H9 (cell line): ENCODE results near the gene SLC17A2. TPM values are rescaled to one million over a fixed set of nuclear protein-coding genes. Genes with fewer than 3 reads are reported as not detected.

Source experiments
- DNase-seq: peaks from one replicate; pipeline ENCODE4 v3.0.0-alpha.2; 2017
- H2AFZ ChIP-seq: one replicate; pipeline ENCODE4 v1.6.1; 2013; ENCODE audit warnings: mild to moderate bottlenecking, low read length, control low read depth, moderate library complexity
- H2AK5ac ChIP-seq: 2 replicates; pipeline ENCODE4 v1.6.1; 2013; ENCODE audit warnings: low read length, control low read depth, mixed read lengths; ENCODE audit not compliant: insufficient read length
- H2BK120ac ChIP-seq: one replicate; pipeline ENCODE4 v1.6.1; 2013; ENCODE audit warnings: low read depth, mild to moderate bottlenecking, low read length, control low read depth, inconsistent platforms; ENCODE audit not compliant: poor library complexity, severe bottlenecking
- H2BK12ac ChIP-seq: 2 replicates; pipeline ENCODE4 v1.6.1; 2013; ENCODE audit warnings: low read length, control low read depth, mixed read lengths, low read depth; ENCODE audit not compliant: insufficient read length
- H2BK15ac ChIP-seq: 2 replicates; pipeline ENCODE4 v1.6.1; 2013; ENCODE audit warnings: low read depth, low read length, control low read depth
- H2BK20ac ChIP-seq: one replicate; pipeline ENCODE4 v1.6.1; 2013; ENCODE audit warnings: low read depth, mild to moderate bottlenecking, low read length, control low read depth, inconsistent platforms; ENCODE audit not compliant: poor library complexity, severe bottlenecking
- H2BK5ac ChIP-seq: 2 replicates; pipeline ENCODE4 v1.6.1; 2013; ENCODE audit warnings: low read length, control low read depth, mixed read lengths; ENCODE audit not compliant: insufficient read length
- H3K14ac ChIP-seq: 2 replicates; pipeline ENCODE4 v1.6.1; 2013; ENCODE audit warnings: low read length, control low read depth; ENCODE audit not compliant: insufficient read depth
- H3K18ac ChIP-seq: 2 replicates; pipeline ENCODE4 v1.6.1; 2013; ENCODE audit warnings: low read depth, mild to moderate bottlenecking, mixed read lengths, low read length, control low read depth; ENCODE audit not compliant: insufficient read length
- H3K23ac ChIP-seq: 2 replicates; pipeline ENCODE4 v1.6.1; 2013; ENCODE audit warnings: low read length, control low read depth, mixed read lengths, low read depth; ENCODE audit not compliant: insufficient read length
- H3K23me2 ChIP-seq: 2 replicates; pipeline ENCODE4 v1.6.1; 2013; ENCODE audit warnings: low read depth, mild to moderate bottlenecking, mixed read lengths, low read length, control low read depth; ENCODE audit not compliant: insufficient read length, poor library complexity, severe bottlenecking
- H3K27ac ChIP-seq: 2 replicates; pipeline ENCODE4 v1.5.1; 2013; ENCODE audit warnings: low read length, control low read depth, mixed read lengths, low read depth; ENCODE audit not compliant: insufficient read length
- H3K27me3 ChIP-seq: 2 replicates; pipeline ENCODE4 v1.6.1; 2013; ENCODE audit warnings: low read length, control low read depth, inconsistent platforms; ENCODE audit not compliant: insufficient read depth
- H3K4ac ChIP-seq: 2 replicates; pipeline ENCODE4 v1.6.1; 2013; ENCODE audit warnings: low read depth, mild to moderate bottlenecking, control low read depth, inconsistent platforms, low read length, moderate library complexity
- H3K4me1 ChIP-seq: 2 replicates; pipeline ENCODE4 v1.6.1; 2013; ENCODE audit warnings: low read length, control low read depth, inconsistent platforms; ENCODE audit not compliant: insufficient read depth
- H3K4me2 ChIP-seq: 2 replicates; pipeline ENCODE4 v1.6.1; 2013; ENCODE audit warnings: low read length, control low read depth, mixed read lengths; ENCODE audit not compliant: insufficient read length, insufficient read depth
- H3K56ac ChIP-seq: 2 replicates; pipeline ENCODE4 v1.6.1; 2013; ENCODE audit warnings: low read depth, mild to moderate bottlenecking, mixed read lengths, low read length, control low read depth; ENCODE audit not compliant: insufficient read length
- H3K79me1 ChIP-seq: 2 replicates; pipeline ENCODE4 v1.6.1; 2013; ENCODE audit warnings: low read depth, mild to moderate bottlenecking, moderate library complexity, low read length, control low read depth, inconsistent platforms; ENCODE audit not compliant: insufficient read depth, poor library complexity, severe bottlenecking
- H3K79me2 ChIP-seq: 2 replicates; pipeline ENCODE4 v1.6.1; 2013; ENCODE audit warnings: low read length, control low read depth, inconsistent platforms; ENCODE audit not compliant: insufficient read depth
- H3K9ac ChIP-seq: 2 replicates; pipeline ENCODE4 v1.6.1; 2013; ENCODE audit warnings: low read length, control low read depth, mixed read lengths; ENCODE audit not compliant: insufficient read length; ENCODE audit errors: extremely low read depth
- H3K9me3 ChIP-seq: one replicate; pipeline ENCODE4 v1.6.1; 2013; ENCODE audit warnings: low read depth, low read length, inconsistent platforms; ENCODE audit not compliant: control insufficient read depth
- H3T11ph ChIP-seq: one replicate; pipeline ENCODE4 v1.6.1; 2013; ENCODE audit warnings: mild to moderate bottlenecking, low read length, control low read depth, inconsistent platforms
- H4K20me1 ChIP-seq: one replicate; pipeline ENCODE4 v1.6.1; 2013; ENCODE audit not compliant: control insufficient read depth, insufficient read length, insufficient read depth
- H4K5ac ChIP-seq: 2 replicates; pipeline ENCODE4 v1.6.1; 2013; ENCODE audit warnings: low read depth, mild to moderate bottlenecking, mixed read lengths, low read length, control low read depth; ENCODE audit not compliant: insufficient read length
- H4K8ac ChIP-seq: replicated peaks from 2 replicates; pipeline ENCODE4 v1.6.1; 2013; ENCODE audit warnings: low read length, control low read depth, mixed read lengths, low read depth; ENCODE audit not compliant: insufficient read length
- H4K91ac ChIP-seq: 2 replicates; pipeline ENCODE4 v1.6.1; 2013; ENCODE audit warnings: low read depth, mild to moderate bottlenecking, moderate library complexity, mixed read lengths, low read length, control low read depth; ENCODE audit not compliant: insufficient read length
- H3K27ac Mint-ChIP-seq, 3 experiments: 2 replicates in 2 of 3; 3 replicates in 1 of 3; pipeline ENCODE4 v1.8.0; 2020 to 2021; ENCODE audit warnings: mixed read lengths in 3 of 3, mild to moderate bottlenecking in 1 of 3, moderate library complexity in 1 of 3
- H3K27me3 Mint-ChIP-seq: 2 replicates; pipeline ENCODE4 v1.8.0; 2021; ENCODE audit warnings: low read depth, mild to moderate bottlenecking, moderate library complexity, mixed read lengths
- H3K36me3 Mint-ChIP-seq, 3 experiments: 2 replicates in 2 of 3; 3 replicates in 1 of 3; pipeline ENCODE4 v1.8.0; 2020 to 2021; ENCODE audit warnings: low read depth in 3 of 3, mixed read lengths in 3 of 3; ENCODE audit not compliant: insufficient read depth in 1 of 3
- H3K4me1 Mint-ChIP-seq, 2 experiments: 2 replicates each; pipeline ENCODE4 v1.8.0; 2020; ENCODE audit warnings: mixed read lengths in 2 of 2
- H3K4me3 Mint-ChIP-seq, 2 experiments: 2 replicates in 1 of 2; 3 replicates in 1 of 2; pipeline ENCODE4 v1.8.0; 2020 to 2021; ENCODE audit warnings: mild to moderate bottlenecking in 2 of 2, mixed read lengths in 2 of 2, moderate library complexity in 1 of 2
- H3K9me3 Mint-ChIP-seq, 2 experiments: 2 replicates in 1 of 2; 3 replicates in 1 of 2; pipeline ENCODE4 v1.8.0; 2020; ENCODE audit warnings: mild to moderate bottlenecking in 2 of 2, mixed read lengths in 2 of 2, moderate library complexity in 1 of 2
- WGBS: extraction: QIAGEN DNeasy Blood & Tissue Kit; methylation state at CpG from one replicate; pipeline ENCODE4 v1.1.7; 2013; ENCODE audit warnings: missing lambda C conversion rate, low lambda C conversion rate, mixed read lengths; ENCODE audit not compliant: insufficient read length; ENCODE audit errors: extremely low coverage; 5-methylcytosine and 5-hydroxymethylcytosine counted together
- total RNA-seq: library from RNA; stranded (reverse); gene quantifications from 2 replicates; pipeline ENCODE4 v1.2.1, GENCODE V29; 2021
- TF ChIP-seq, protein P1 (sequence below): fragments of 200-600 bp; sonication (generic); conservative IDR thresholded peaks from 3 replicates; pipeline ENCODE4 v1.8.0; 2021; ENCODE audit warnings: antibody characterized with exemption, mild to moderate bottlenecking

The SLC17A2 gene
- total RNA-seq, 1 experiment from 2014 or later, result not detected

GRCh38 chr6:25911351-25911750 is 19.1 kb downstream of the SLC17A2 start:
- Histone ChIP-seq H2BK15ac (no peak overlapping the region), H4K20me1 (no peaks in the 10 kb centered on the region), H2BK120ac (no peak overlapping the region), H3K4me2 (no peak overlapping the region), H3K9ac (no peak overlapping the region), H3K23ac (no peak overlapping the region), H3K23me2 (no peaks in the 10 kb centered on the region), H4K8ac (no peak overlapping the region), H2AK5ac (no peak overlapping the region), H3T11ph (no peak overlapping the region), H3K14ac (no peak overlapping the region), H3K4ac (no peak overlapping the region), H3K27me3 (no peaks in the 10 kb centered on the region), H4K91ac (no peak overlapping the region), H4K5ac (no peak overlapping the region), H2AFZ (no peak overlapping the region), H2BK5ac (no peak overlapping the region), H2BK12ac (no peak overlapping the region), H3K56ac (no peak overlapping the region), H3K27ac (no peak overlapping the region), H3K9me3 (no peaks in the 10 kb centered on the region), H3K79me1 (no peaks in the 10 kb centered on the region), H3K4me1 (no peaks in the 10 kb centered on the region), H3K18ac (no peak overlapping the region), H3K79me2 (no peaks in the 10 kb centered on the region), H2BK20ac (no peak overlapping the region)
- no peaks in the 10 kb centered on the region for H3K4me1 Mint-ChIP-seq
- TF ChIP-seq, protein P1, sequence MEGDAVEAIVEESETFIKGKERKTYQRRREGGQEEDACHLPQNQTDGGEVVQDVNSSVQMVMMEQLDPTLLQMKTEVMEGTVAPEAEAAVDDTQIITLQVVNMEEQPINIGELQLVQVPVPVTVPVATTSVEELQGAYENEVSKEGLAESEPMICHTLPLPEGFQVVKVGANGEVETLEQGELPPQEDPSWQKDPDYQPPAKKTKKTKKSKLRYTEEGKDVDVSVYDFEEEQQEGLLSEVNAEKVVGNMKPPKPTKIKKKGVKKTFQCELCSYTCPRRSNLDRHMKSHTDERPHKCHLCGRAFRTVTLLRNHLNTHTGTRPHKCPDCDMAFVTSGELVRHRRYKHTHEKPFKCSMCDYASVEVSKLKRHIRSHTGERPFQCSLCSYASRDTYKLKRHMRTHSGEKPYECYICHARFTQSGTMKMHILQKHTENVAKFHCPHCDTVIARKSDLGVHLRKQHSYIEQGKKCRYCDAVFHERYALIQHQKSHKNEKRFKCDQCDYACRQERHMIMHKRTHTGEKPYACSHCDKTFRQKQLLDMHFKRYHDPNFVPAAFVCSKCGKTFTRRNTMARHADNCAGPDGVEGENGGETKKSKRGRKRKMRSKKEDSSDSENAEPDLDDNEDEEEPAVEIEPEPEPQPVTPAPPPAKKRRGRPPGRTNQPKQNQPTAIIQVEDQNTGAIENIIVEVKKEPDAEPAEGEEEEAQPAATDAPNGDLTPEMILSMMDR, result no peak
- H3K9me3 Mint-ChIP-seq, result no peaks in the 10 kb centered on the region
- H3K4me3 Mint-ChIP-seq, result no peak overlapping the region
- no peak overlapping the region for H3K27ac Mint-ChIP-seq
- no CpG with 5 or more reads among the region's 4 CpGs for WGBS
- H3K36me3 Mint-ChIP-seq, result no peaks in the 10 kb centered on the region
- no peaks in the 10 kb centered on the region for H3K27me3 Mint-ChIP-seq
- DNase-seq, result no peak
